BLaER1 treated with 17β-estradiol and CSF1 and Interleukin-3, amounts not matched to agents 10 nM and 100 nM (cell line): ENCODE measurements around the gene KCNH3.

Experiments
- H3K27ac ChIP-seq, 11 experiments: shearing (Covaris generic); formaldehyde crosslinking; 2 replicates each; pipeline ENCODE4 v1.8.1; 2022
- H3K27me3 ChIP-seq, 11 experiments: shearing (Covaris generic); formaldehyde crosslinking; 2 replicates each; pipeline ENCODE4 v1.8.1; 2022
- H3K36me3 ChIP-seq, 11 experiments: shearing (Covaris generic); formaldehyde crosslinking; 2 replicates each; pipeline ENCODE4 v1.8.1; 2022
- H3K4me1 ChIP-seq, 10 experiments: shearing (Covaris generic); formaldehyde crosslinking; 2 replicates each; pipeline ENCODE4 v1.8.1; 2022
- H3K4me2 ChIP-seq, 11 experiments: shearing (Covaris generic); formaldehyde crosslinking; 2 replicates each; pipeline ENCODE4 v1.8.1; 2022
- H3K4me3 ChIP-seq, 10 experiments: shearing (Covaris generic); formaldehyde crosslinking; 2 replicates each; pipeline ENCODE4 v1.8.1; 2022
- H3K9ac ChIP-seq, 11 experiments: shearing (Covaris generic); formaldehyde crosslinking; 2 replicates each; pipeline ENCODE4 v1.8.1; 2022
- H3K9me3 ChIP-seq, 11 experiments: shearing (Covaris generic); formaldehyde crosslinking; replicated peaks in 1 of 11; 2 replicates each; pipeline ENCODE4 v1.8.1; 2022
- H4K20me1 ChIP-seq, 11 experiments: shearing (Covaris generic); formaldehyde crosslinking; 2 replicates each; pipeline ENCODE4 v1.8.1; 2022
- Cebpa-rat ChIP-seq, 11 experiments: shearing (Covaris generic); IDR thresholded peaks; 2 replicates each; pipeline ENCODE4 v1.8.1; 2022

Gene KCNH3

DNA sequence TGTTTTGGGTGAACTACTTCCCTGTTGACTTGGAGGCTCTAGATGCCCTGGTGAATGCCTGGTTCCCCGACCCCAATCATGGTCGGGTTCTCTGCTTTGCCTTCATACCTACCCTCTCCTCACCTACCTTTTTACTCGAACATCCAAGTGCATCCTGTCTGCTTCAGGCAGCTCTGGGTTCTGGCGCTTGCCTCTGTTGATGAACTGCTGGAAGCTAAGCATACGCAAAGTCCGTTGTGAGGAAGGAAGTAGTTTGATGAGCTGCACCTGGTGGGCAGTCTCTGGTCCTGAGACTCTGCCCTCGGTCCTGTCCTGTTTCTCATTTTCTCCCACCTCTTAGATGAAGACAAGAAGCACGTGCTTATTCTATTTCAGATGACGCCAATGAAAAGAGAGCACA is 13.6 kb downstream of the KCNH3 start:
- H3K36me3 ChIP-seq = peaks cover 16 to 21% (median 19%) of the 10 kb centered on the region in 11 experiments
- peaks cover 10 to 46% (median 37%) of the 10 kb centered on the region in 10 experiments; a peak in 19 of 20 replicates for H3K4me1 ChIP-seq
- no peaks in the 10 kb centered on the region for H3K9me3 ChIP-seq
- no peak for TF ChIP-seq Cebpa-rat (IDR thresholded peaks at IDR 0.05)
- no peak overlapping the region for H3K4me3 ChIP-seq
- no peak overlapping the region for H3K27ac ChIP-seq
- H3K4me2 ChIP-seq = peak overlapping the region in 9 of 11 experiments; percentile 29 to 75 (median 61); a peak in 18 of 22 replicates
- H3K9ac ChIP-seq = no peak overlapping the region
- H4K20me1 ChIP-seq = peaks cover 0 to 20% (median 3%) of the 10 kb centered on the region in 11 experiments; a peak in 8 of 22 replicates
- peaks cover 23 to 34% (median 31%) of the 10 kb centered on the region in 11 experiments for H3K27me3 ChIP-seq

GRCh38 chr12:49552899-49553298 is 14.1 kb downstream of the KCNH3 start:
- H3K4me3 ChIP-seq = no peak overlapping the region
- H3K36me3 ChIP-seq = peaks cover 20 to 26% (median 23%) of the 10 kb centered on the region in 11 experiments
- H3K9ac ChIP-seq = no peak overlapping the region
- H3K27me3 ChIP-seq = peaks cover 18 to 29% (median 26%) of the 10 kb centered on the region in 11 experiments
- H4K20me1 ChIP-seq = peaks cover 0 to 20% (median 3%) of the 10 kb centered on the region in 11 experiments; a peak in 8 of 22 replicates
- H3K4me1 ChIP-seq = peaks cover 10 to 46% (median 37%) of the 10 kb centered on the region in 10 experiments; a peak in 19 of 20 replicates
- H3K4me2 ChIP-seq = peak overlapping the region in 8 of 11 experiments; percentile 54 to 75 (median 62); a peak in 12 of 22 replicates
- H3K27ac ChIP-seq = no peak overlapping the region
- no peaks in the 10 kb centered on the region for H3K9me3 ChIP-seq
- TF ChIP-seq Cebpa-rat (IDR thresholded peaks at IDR 0.05) = no peak

DNA sequence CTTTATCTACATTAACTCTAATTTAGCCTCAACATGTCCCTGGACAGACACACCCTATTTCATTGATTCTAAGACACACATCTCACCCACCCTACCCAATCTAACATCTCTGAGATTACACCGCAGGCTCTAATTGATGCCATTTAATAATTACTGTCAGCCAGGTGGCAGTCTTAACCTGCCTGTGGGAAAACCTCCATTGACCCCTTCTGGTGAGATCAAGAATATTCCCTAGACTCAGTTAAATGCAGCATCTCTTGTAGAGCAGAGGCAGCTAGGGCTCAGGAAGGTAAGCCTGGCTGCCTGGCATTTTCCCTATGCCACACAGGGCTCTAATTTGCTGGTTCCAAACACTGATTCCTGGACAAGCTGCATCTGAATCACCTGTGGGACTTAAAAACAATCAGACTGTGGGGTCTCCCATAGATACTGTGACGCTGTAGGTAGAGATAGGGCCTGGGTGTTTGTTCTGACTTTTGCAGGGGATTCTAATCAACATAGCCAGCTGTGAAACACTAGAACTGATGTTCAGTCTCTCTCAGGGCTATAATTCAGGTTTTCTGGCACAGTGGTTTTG is 14.8 kb downstream of the KCNH3 start:
- no peaks in the 10 kb centered on the region for H3K9me3 ChIP-seq
- no peak overlapping the region for H3K9ac ChIP-seq
- H3K4me1 ChIP-seq = peaks cover 7 to 43% (median 35%) of the 10 kb centered on the region in 10 experiments; a peak in 19 of 20 replicates
- H3K36me3 ChIP-seq = peaks cover 27 to 33% (median 30%) of the 10 kb centered on the region in 11 experiments
- H3K27ac ChIP-seq = no peak overlapping the region
- TF ChIP-seq Cebpa-rat (IDR thresholded peaks at IDR 0.05) = no peak
- peaks cover 11 to 22% (median 19%) of the 10 kb centered on the region in 11 experiments for H3K27me3 ChIP-seq
- H4K20me1 ChIP-seq = peaks cover 0 to 27% (median 3%) of the 10 kb centered on the region in 11 experiments; a peak in 9 of 22 replicates
- H3K4me3 ChIP-seq = no peak overlapping the region
- peak overlapping the region in 3 of 11 experiments; percentile 10 to 71 (median 23); a peak in 2 of 22 replicates for H3K4me2 ChIP-seq

- Histone ChIP-seq H3K36me3 (peaks cover 34 to 40% (median 37%) of the 10 kb centered on the region in 11 experiments), H3K27me3 (peaks cover 5 to 16% (median 13%) of the 10 kb centered on the region in 11 experiments), H3K9me3 (no peaks in the 10 kb centered on the region), H4K20me1 (peaks cover 0 to 33% (median 3%) of the 10 kb centered on the region in 11 experiments; a peak in 9 of 22 replicates), H3K27ac (no peak overlapping the region), H3K9ac (no peak overlapping the region), H3K4me1 (peaks cover under 1 to 36% (median 28%) of the 10 kb centered on the region in 10 experiments; a peak in 16 of 20 replicates), H3K4me3 (no peak overlapping the region), H3K4me2 (peak overlapping the region in 4 of 11 experiments; percentile 10 to 34 (median 18); a peak in 3 of 22 replicates)
- TF ChIP-seq Cebpa-rat (IDR thresholded peaks at IDR 0.05) = no peak
Observed at GRCh38 chr12:49554266-49554665, 15.4 kb downstream of the KCNH3 start.

DNA sequence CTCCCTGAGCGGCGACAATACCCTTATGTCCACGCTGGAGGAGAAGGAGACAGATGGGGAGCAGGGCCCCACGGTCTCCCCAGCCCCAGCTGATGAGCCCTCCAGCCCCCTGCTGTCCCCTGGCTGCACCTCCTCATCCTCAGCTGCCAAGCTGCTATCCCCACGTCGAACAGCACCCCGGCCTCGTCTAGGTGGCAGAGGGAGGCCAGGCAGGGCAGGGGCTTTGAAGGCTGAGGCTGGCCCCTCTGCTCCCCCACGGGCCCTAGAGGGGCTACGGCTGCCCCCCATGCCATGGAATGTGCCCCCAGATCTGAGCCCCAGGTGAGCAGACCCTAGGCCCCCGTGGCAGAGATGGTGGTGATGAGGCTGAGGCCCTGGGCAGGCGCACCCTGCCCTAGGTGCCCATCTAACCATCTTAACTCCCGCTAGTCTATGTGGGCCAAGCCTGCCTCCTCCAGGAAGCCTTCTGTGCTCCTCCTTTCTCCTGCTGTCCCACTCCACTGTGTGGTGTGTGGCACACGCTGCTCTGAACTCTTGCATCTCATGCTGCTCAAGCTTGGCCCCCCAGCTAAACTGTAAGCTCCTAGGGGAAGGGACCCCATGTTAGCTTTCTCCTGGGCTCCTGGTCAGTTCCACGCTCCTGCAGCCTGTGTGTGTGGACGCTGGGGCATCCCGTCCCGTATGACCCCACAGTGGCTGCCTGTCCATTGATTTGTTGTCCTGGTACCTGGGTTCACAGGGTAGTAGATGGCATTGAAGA is 17.0 kb downstream of the KCNH3 start:
- Histone ChIP-seq H3K4me2 (no peak overlapping the region), H3K27me3 (0 out of 22 replicates have a peak, but pooled peaks cover 0 to 1% (median 0%) of the 10 kb centered on the region in 11 experiments), H3K36me3 (peaks cover 49 to 55% (median 53%) of the 10 kb centered on the region in 11 experiments), H3K9ac (no peak overlapping the region), H4K20me1 (peaks cover 0 to 46% (median 6%) of the 10 kb centered on the region in 11 experiments; a peak in 9 of 22 replicates), H3K4me1 (peaks cover 0 to 32% (median 24%) of the 10 kb centered on the region in 10 experiments; a peak in 16 of 20 replicates), H3K27ac (no peak overlapping the region), H3K4me3 (no peak overlapping the region), H3K9me3 (no peaks in the 10 kb centered on the region)
- TF ChIP-seq Cebpa-rat (IDR thresholded peaks at IDR 0.05) = no peak

DNA sequence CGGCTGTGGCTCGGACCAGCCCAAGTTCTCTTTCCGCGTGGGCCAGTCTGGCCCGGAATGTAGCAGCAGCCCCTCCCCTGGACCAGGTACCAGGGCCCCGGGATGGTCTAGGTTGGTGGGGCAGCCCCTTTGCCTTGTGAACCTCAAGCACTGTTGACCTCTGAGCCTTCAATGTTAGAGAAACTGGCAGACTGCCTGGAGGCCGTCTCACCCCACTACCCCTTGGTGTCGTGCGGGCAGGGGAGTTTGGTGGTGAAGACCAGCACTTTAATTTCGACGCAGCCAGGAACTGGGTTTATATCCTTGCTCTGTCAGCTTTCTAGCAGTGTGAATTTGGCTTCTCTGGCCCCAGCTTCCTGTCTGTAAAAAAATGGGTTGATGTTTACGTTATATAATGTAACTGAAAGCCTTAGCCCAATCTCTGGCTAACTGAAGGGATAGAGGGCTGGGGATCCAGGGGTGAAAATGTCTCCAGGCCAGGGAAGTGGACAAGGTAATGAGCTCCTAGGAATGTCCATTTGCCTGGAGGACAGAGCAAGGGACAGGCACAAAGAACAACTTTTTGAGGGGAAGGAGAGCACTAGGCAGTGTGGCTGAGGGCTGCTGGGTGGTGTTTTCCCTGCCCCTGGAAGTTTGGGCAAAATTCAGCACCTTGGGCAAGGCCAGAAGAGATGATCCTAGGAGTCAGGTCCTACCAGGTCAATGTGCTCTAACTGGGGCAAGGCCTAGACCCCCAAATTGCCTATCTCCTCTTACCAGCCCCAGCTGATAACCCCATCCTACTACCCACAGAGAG is 17.8 kb downstream of the KCNH3 start:
- Histone ChIP-seq H3K9me3 (no peaks in the 10 kb centered on the region), H3K27ac (no peak overlapping the region), H3K4me1 (peaks cover 0 to 36% (median 23%) of the 10 kb centered on the region in 10 experiments; a peak in 16 of 20 replicates), H3K4me3 (no peak overlapping the region), H3K27me3 (no peaks in the 10 kb centered on the region), H3K36me3 (peaks cover 57 to 63% (median 60%) of the 10 kb centered on the region in 11 experiments), H3K9ac (no peak overlapping the region), H4K20me1 (peaks cover 0 to 52% (median 6%) of the 10 kb centered on the region in 11 experiments; a peak in 9 of 22 replicates), H3K4me2 (no peak overlapping the region)
- TF ChIP-seq Cebpa-rat (IDR thresholded peaks at IDR 0.05) = no peak

DNA sequence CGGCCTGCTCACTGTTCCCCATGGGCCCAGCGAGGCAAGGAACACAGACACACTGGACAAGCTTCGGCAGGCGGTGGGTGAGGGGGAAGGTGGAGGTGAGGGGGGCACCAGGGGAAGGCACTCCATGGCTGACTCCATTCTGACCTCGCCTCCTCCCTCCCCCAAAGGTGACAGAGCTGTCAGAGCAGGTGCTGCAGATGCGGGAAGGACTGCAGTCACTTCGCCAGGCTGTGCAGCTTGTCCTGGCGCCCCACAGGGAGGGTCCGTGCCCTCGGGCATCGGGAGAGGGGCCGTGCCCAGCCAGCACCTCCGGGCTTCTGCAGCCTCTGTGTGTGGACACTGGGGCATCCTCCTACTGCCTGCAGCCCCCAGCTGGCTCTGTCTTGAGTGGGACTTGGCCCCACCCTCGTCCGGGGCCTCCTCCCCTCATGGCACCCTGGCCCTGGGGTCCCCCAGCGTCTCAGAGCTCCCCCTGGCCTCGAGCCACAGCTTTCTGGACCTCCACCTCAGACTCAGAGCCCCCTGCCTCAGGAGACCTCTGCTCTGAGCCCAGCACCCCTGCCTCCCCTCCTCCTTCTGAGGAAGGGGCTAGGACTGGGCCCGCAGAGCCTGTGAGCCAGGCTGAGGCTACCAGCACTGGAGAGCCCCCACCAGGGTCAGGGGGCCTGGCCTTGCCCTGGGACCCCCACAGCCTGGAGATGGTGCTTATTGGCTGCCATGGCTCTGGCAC is 18.5 kb downstream of the KCNH3 start:
- Histone ChIP-seq H3K9ac (no peak overlapping the region), H3K27me3 (no peaks in the 10 kb centered on the region), H3K9me3 (no peaks in the 10 kb centered on the region), H3K36me3 (peaks cover 65 to 71% (median 68%) of the 10 kb centered on the region in 11 experiments), H4K20me1 (peaks cover 0 to 59% (median 6%) of the 10 kb centered on the region in 11 experiments; a peak in 9 of 22 replicates), H3K4me3 (no peak overlapping the region), H3K4me1 (peaks cover 6 to 36% (median 22%) of the 10 kb centered on the region in 10 experiments), H3K27ac (no peak overlapping the region), H3K4me2 (no peak overlapping the region)
- no peak for TF ChIP-seq Cebpa-rat (IDR thresholded peaks at IDR 0.05)

GRCh38 chr12:49557917-49558215 is 19.0 kb downstream of the KCNH3 start:
- H3K9ac ChIP-seq = no peak overlapping the region
- peaks cover 70 to 76% (median 73%) of the 10 kb centered on the region in 11 experiments for H3K36me3 ChIP-seq
- H3K27me3 ChIP-seq = no peaks in the 10 kb centered on the region

More at GRCh38 chr12:49557917-49558215, 19.0 kb downstream of the KCNH3 start:
- Histone ChIP-seq H3K4me3 (no peak overlapping the region), H4K20me1 (peaks cover 0 to 64% (median 6%) of the 10 kb centered on the region in 11 experiments; a peak in 9 of 22 replicates), H3K27ac (no peak overlapping the region), H3K4me2 (no peak overlapping the region), H3K4me1 (peaks cover 11 to 36% (median 22%) of the 10 kb centered on the region in 10 experiments), H3K9me3 (no peaks in the 10 kb centered on the region)
- no peak for TF ChIP-seq Cebpa-rat (IDR thresholded peaks at IDR 0.05)
